Neutrophil (primary cell): ENCODE measurements around the gene GARIN5B.

ENCODE experiments used
- H3K27ac ChIP-seq: fragments of 200-600 bp; sonication (generic); 2 replicates; pipeline ENCODE4 v1.5.1; 2016; ENCODE audit warnings: mild to moderate bottlenecking, moderate library complexity
- H3K27me3 ChIP-seq: fragments of 200-600 bp; sonication (generic); 2 replicates; pipeline ENCODE4 v1.6.0; 2016; ENCODE audit warnings: mild to moderate bottlenecking
- H3K36me3 ChIP-seq: fragments of 200-600 bp; sonication (generic); 2 replicates; pipeline ENCODE4 v1.5.1; 2017
- H3K4me1 ChIP-seq, 2 experiments: fragments of 200-600 bp in 1 of 2; sonication (generic) in 1 of 2; 1 replicate in 1 of 2; 2 replicates in 1 of 2; pipeline versions ENCODE4 v1.5.1 to v1.6.1; 2013 to 2016; ENCODE audit warnings: low read depth in 1 of 2, low read length in 1 of 2, mild to moderate bottlenecking in 1 of 2, moderate library complexity in 1 of 2; ENCODE audit not compliant: control insufficient read depth in 1 of 2, insufficient read depth in 1 of 2
- H3K4me3 ChIP-seq, 2 experiments: fragments of 200-600 bp in 1 of 2; sonication (generic) in 1 of 2; 1 replicate in 1 of 2; 2 replicates in 1 of 2; pipeline ENCODE4 v1.5.1; 2013 to 2016; ENCODE audit warnings: low read depth in 1 of 2, low read length in 1 of 2, mild to moderate bottlenecking in 1 of 2, moderate library complexity in 1 of 2
- H3K9me3 ChIP-seq: fragments of 200-600 bp; sonication (generic); 2 replicates; pipeline ENCODE4 v1.5.1; 2016
- CTCF ChIP-seq: fragments of 200-600 bp; sonication (generic); IDR thresholded peaks from 2 replicates; pipeline ENCODE4 v1.5.1; 2016; ENCODE audit warnings: antibody characterized with exemption

GARIN5B gene

DNA sequence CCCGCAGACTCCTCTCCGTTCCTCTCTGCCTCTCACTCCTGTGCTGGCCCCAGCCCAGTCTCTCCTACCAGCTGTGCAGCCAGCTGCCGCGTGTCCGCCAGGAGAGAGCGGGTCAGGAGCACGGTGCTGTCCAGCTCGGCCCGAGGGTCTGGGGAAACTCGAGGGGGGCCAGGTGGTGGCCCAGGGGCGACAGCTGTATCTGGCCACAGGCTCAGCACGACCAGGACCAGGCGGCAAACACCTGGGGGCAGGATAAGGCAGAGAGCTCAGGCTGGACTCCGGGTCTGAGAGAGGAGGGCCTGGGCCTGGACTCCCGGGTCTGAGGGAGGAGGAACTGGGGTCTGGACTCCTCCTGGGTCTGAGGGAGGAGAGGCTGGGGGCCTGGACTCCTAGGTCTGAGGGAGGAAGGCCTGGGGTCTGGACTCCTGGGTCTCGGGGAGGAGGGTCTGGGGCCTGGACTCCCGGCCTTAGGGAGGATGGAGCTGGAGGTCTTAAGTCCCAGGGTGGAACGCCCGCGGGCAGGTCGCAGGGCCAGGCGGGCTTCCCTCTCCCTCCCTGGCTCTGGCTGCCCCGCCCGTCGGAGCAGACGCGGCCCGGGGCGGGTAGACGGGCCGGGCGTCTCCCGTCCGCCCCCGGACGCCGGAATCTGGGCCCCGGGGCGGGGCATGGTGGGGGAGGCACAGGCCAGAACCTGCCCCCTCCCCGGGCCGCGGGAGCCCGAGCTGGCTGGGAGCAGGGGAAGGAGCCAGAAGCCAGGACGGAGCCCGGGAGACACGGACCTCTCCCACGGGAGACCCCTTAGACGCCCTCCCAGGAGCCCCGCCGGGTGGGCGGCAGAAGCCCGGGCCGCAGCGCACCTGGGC lies 5.9 kb upstream of the GARIN5B start:
- H3K36me3 ChIP-seq: no peaks in the 10 kb centered on the region
- H3K27ac ChIP-seq: no peak overlapping the region
- H3K4me1 ChIP-seq: no peaks in the 10 kb centered on the region
- no peaks in the 10 kb centered on the region for H3K9me3 ChIP-seq
- no peak for TF ChIP-seq CTCF
- H3K4me3 ChIP-seq: no peak overlapping the region
- peaks cover 91% of the 10 kb centered on the region for H3K27me3 ChIP-seq

DNA sequence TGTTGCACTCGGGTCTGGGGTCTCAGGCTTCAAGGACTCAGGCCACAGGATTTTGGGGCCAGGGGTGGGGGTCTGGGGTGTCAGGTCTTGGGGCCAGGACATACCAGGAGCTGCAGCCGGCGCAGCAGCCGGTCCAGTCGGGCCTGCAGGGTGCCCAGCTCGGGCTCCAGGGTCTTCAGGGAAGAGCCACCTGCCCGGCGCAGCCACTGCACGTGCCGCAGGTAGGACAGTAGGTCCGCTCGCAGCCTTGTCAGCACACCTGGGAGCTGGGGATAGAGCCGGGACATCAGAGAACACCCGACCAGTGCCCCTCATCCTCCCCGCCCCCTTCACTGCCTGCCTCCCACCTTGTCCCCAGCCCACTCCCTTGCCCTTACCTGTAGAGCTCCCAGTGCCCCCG lies 5.0 kb upstream of the GARIN5B start:
- Histone ChIP-seq H3K9me3 (no peaks in the 10 kb centered on the region), H3K36me3 (no peaks in the 10 kb centered on the region), H3K27me3 (peaks cover 83% of the 10 kb centered on the region), H3K4me1 (no peaks in the 10 kb centered on the region), H3K27ac (no peak overlapping the region), H3K4me3 (no peak overlapping the region)
- no peak for TF ChIP-seq CTCF

GRCh38 chr19:55366790-55367189 lies 3.7 kb upstream of the GARIN5B start:
- no peak for TF ChIP-seq CTCF
- H3K36me3 ChIP-seq: no peaks in the 10 kb centered on the region
- no peaks in the 10 kb centered on the region for H3K4me1 ChIP-seq
- no peaks in the 10 kb centered on the region for H3K9me3 ChIP-seq
- peaks cover 70% of the 10 kb centered on the region for H3K27me3 ChIP-seq
- no peak overlapping the region for H3K27ac ChIP-seq
- H3K4me3 ChIP-seq: no peak overlapping the region

- no peaks in the 10 kb centered on the region for H3K4me1 ChIP-seq
- H3K36me3 ChIP-seq: no peaks in the 10 kb centered on the region
- H3K4me3 ChIP-seq: no peak overlapping the region
- H3K27me3 ChIP-seq: peaks cover 62% of the 10 kb centered on the region
- H3K27ac ChIP-seq: no peak overlapping the region
- TF ChIP-seq CTCF: no peak
- no peaks in the 10 kb centered on the region for H3K9me3 ChIP-seq
These were observed 2.9 kb upstream of the GARIN5B start for GRCh38 chr19:55365964-55366363.

GRCh38 chr19:55365245-55365644 lies 2.2 kb upstream of the GARIN5B start:
- Histone ChIP-seq H3K4me3 (no peak overlapping the region), H3K9me3 (no peaks in the 10 kb centered on the region), H3K27ac (no peak overlapping the region), H3K36me3 (no peaks in the 10 kb centered on the region), H3K4me1 (no peaks in the 10 kb centered on the region), H3K27me3 (peaks cover 54% of the 10 kb centered on the region)
- no peak for TF ChIP-seq CTCF
